Measurements from ENCODE around the gene RABGAP1L.
A peak's percentile ranks its signal among the peaks of the same experiment; 100 is the strongest.
"Not testable (repeated sequence)": the region's sequence is repeated elsewhere in the genome, so short reads cannot be mapped to it uniquely, and the experiment has no call there.

The RABGAP1L gene

GRCh38 chr1:175019524-175019923 lies 860.2 kb downstream of the RABGAP1L start:
- no peak for DNase-seq

- DNase-seq: peak; percentile 96
These were observed 864.0 kb downstream of the RABGAP1L start, which contains the start of gene MRPS14 for GRCh38 chr1:175023043-175023921. MRPS14 (minus strand) TSS chr1:175023425; CDS start chr1:175023408, 17 bp downstream.

GRCh38 chr1:175023922-175024242 lies 864.6 kb downstream of the RABGAP1L start:
- not testable (repeated sequence) for DNase-seq

- DNase-seq: no peak
These were observed 865.5 kb downstream of the RABGAP1L start for GRCh38 chr1:175024773-175025172.

GRCh38 chr1:175033953-175034352 lies 874.6 kb downstream of the RABGAP1L start:
- no peak for DNase-seq

- no peak for DNase-seq
These were observed 875.5 kb downstream of the RABGAP1L start for GRCh38 chr1:175034775-175035174.

GRCh38 chr1:175035865-175036264 lies 876.5 kb downstream of the RABGAP1L start:
- DNase-seq: no peak

- no peak for DNase-seq
These were observed 877.2 kb downstream of the RABGAP1L start for GRCh38 chr1:175036476-175036875.

GRCh38 chr1:175037416-175037815 lies 878.1 kb downstream of the RABGAP1L start:
- DNase-seq: no peak

GRCh38 chr1:175040324-175040879 lies 881.1 kb downstream of the RABGAP1L start:
- DNase-seq: no peak

- no peak for DNase-seq
These were observed 883.3 kb downstream of the RABGAP1L start for GRCh38 chr1:175042650-175043049.

GRCh38 chr1:175043824-175044223 lies 884.5 kb downstream of the RABGAP1L start:
- DNase-seq: no peak

- not testable (repeated sequence) for DNase-seq
These were observed 885.3 kb downstream of the RABGAP1L start for GRCh38 chr1:175044591-175044990.
